ENCODE measurements around the gene SPATA3.
A peak's percentile ranks its signal among the peaks of the same experiment; 100 is the strongest.

The SPATA3 gene

GRCh38 chr2:230985519-230986231 is 10.2 kb upstream of the SPATA3 start:
- TF ChIP-seq CTCF (IDR thresholded peaks at IDR 0.05; ENCODE audit: extremely low read depth, insufficient read depth, missing control alignments): no peak
- in situ Hi-C loops (cut with MboI; ENCODE audit: low pct_unique_long_range_greater_than_20kb, low sequenced_read_pairs, unreplicated experiment): no loop called here
- DNase-seq (ENCODE audit: low spot score): no peak

- TF ChIP-seq CTCF (IDR thresholded peaks at IDR 0.05; ENCODE audit: extremely low read depth, insufficient read depth, missing control alignments): no peak
- DNase-seq (ENCODE audit: low spot score): no peak
- in situ Hi-C loops (cut with MboI; ENCODE audit: low pct_unique_long_range_greater_than_20kb, low sequenced_read_pairs, unreplicated experiment): no loop called here
Observed at GRCh38 chr2:230986520-230987136, 9.3 kb upstream of the SPATA3 start.

GRCh38 chr2:230987137-230988020 is 8.5 kb upstream of the SPATA3 start:
- in situ Hi-C loops (cut with MboI; ENCODE audit: low pct_unique_long_range_greater_than_20kb, low sequenced_read_pairs, unreplicated experiment): no loop called here
- DNase-seq (ENCODE audit: low spot score): peak; percentile 92
- TF ChIP-seq CTCF (IDR thresholded peaks at IDR 0.05; ENCODE audit: extremely low read depth, insufficient read depth, missing control alignments): peak; percentile 94

- no peak for TF ChIP-seq CTCF (IDR thresholded peaks at IDR 0.05; ENCODE audit: extremely low read depth, insufficient read depth, missing control alignments)
- no peak for DNase-seq (ENCODE audit: low spot score)
- in situ Hi-C loops (cut with MboI; ENCODE audit: low pct_unique_long_range_greater_than_20kb, low sequenced_read_pairs, unreplicated experiment): loop anchor here (5.0 kb wide), 1 partner anchor 87 kb away; no protein-coding TSS in a partner anchor
Observed at GRCh38 chr2:230989731-230990130, 6.2 kb upstream of the SPATA3 start.

GRCh38 chr2:230990131-230990898 is 5.6 kb upstream of the SPATA3 start:
- no peak for DNase-seq (ENCODE audit: low spot score)
- no peak for TF ChIP-seq CTCF (IDR thresholded peaks at IDR 0.05; ENCODE audit: extremely low read depth, insufficient read depth, missing control alignments)
- in situ Hi-C loops (cut with MboI; ENCODE audit: low pct_unique_long_range_greater_than_20kb, low sequenced_read_pairs, unreplicated experiment): loop anchor here (5.0 kb wide), 1 partner anchor 88 kb away; no protein-coding TSS in a partner anchor

- no peak for TF ChIP-seq CTCF (IDR thresholded peaks at IDR 0.05; ENCODE audit: extremely low read depth, insufficient read depth, missing control alignments)
- in situ Hi-C loops (cut with MboI; ENCODE audit: low pct_unique_long_range_greater_than_20kb, low sequenced_read_pairs, unreplicated experiment): loop anchor here (5.0 kb wide), 1 partner anchor 89 kb away; no protein-coding TSS in a partner anchor
- DNase-seq (ENCODE audit: low spot score): no peak
Observed at GRCh38 chr2:230990899-230991150, 5.1 kb upstream of the SPATA3 start.

Data from GM13977 (cell line).